SK-N-SH (cell line): ENCODE results near the gene TBC1D1. TPM values are rescaled to one million over a fixed set of nuclear protein-coding genes. Genes with fewer than 3 reads are reported as not detected.

Experiments
- CTCF ChIA-PET: fragments of 300-600, 350-600 bp; formaldehyde crosslinking; extraction: SDS; loops from one replicate; lab custom pipeline; 2021; lab: Yijun Ruan, JAX
- POLR2A ChIA-PET: fragments of 350-600 bp; sonication (Branson Sonifier 250); formaldehyde crosslinking; extraction: SDS; loops from one replicate; lab custom pipeline; 2020; ENCODE audit warnings: antibody characterized with exemption, inconsistent platforms; lab: Yijun Ruan, JAX
- DNase-seq: peaks from one replicate; pipeline ENCODE4 v3.0.0; 2012
- H2AFZ ChIP-seq: fragments of 200-600 bp; sonication (generic); 2 replicates; pipeline ENCODE4 v1.8.1; 2016; ENCODE audit warnings: antibody characterized with exemption, mild to moderate bottlenecking, low read depth
- H3F3A ChIP-seq: fragments of 200-600 bp; sonication (generic); replicated peaks from 2 replicates; pipeline ENCODE3; 2016; ENCODE audit warnings: antibody characterized with exemption, mild to moderate bottlenecking; ENCODE audit not compliant: insufficient read depth
- H3K27ac ChIP-seq, 2 experiments: fragments of 200-500 bp in 1 of 2; fragments of 200-600 bp in 1 of 2; sonication (Bioruptor generic) in 1 of 2; sonication (generic), shearing (Covaris generic) in 1 of 2; 2 replicates each; pipeline versions ENCODE4 v1.5.1 to v1.6.1; 2014 to 2016; ENCODE audit warnings: low read depth in 2 of 2, inconsistent platforms in 1 of 2, low read length in 1 of 2, mild to moderate bottlenecking in 1 of 2, mixed read lengths in 1 of 2
- H3K27me3 ChIP-seq: fragments of 200-600 bp; sonication (generic), shearing (Covaris generic); 2 replicates; pipeline ENCODE4 v1.6.1; 2016; ENCODE audit warnings: mixed run types; ENCODE audit not compliant: insufficient read depth
- H3K36me3 ChIP-seq, 2 experiments: fragments of 200-500 bp in 1 of 2; fragments of 200-600 bp in 1 of 2; sonication (Bioruptor generic) in 1 of 2; sonication (generic) in 1 of 2; replicated peaks in 1 of 2; 2 replicates each; pipeline versions ENCODE3 to v1.5.1; 2014 to 2016; ENCODE audit warnings: low read length in 1 of 2, mild to moderate bottlenecking in 1 of 2; ENCODE audit not compliant: insufficient read depth in 2 of 2, control insufficient read depth in 1 of 2
- H3K4me1 ChIP-seq, 2 experiments: fragments of 200-500 bp in 1 of 2; fragments of 200-600 bp in 1 of 2; sonication (Bioruptor generic) in 1 of 2; sonication (generic), shearing (Covaris generic) in 1 of 2; 2 replicates each; pipeline versions ENCODE4 v1.5.1 to v1.6.1; 2014 to 2016; ENCODE audit warnings: low read depth in 1 of 2, low read length in 1 of 2, mixed run types in 1 of 2; ENCODE audit not compliant: insufficient read depth in 2 of 2, control insufficient read depth in 1 of 2
- H3K4me2 ChIP-seq: fragments of 200-600 bp; sonication (generic), shearing (Covaris generic); 2 replicates; pipeline ENCODE4 v1.6.1; 2017; ENCODE audit warnings: mixed run types
- H3K4me3 ChIP-seq, 2 experiments: fragments of 200-500 bp in 1 of 2; fragments of 200-600 bp in 1 of 2; sonication (Bioruptor generic) in 1 of 2; sonication (generic), shearing (Covaris generic) in 1 of 2; 2 replicates each; pipeline versions ENCODE4 v1.5.1 to v1.8.1; 2014 to 2016; ENCODE audit warnings: low read depth in 2 of 2, inconsistent platforms in 1 of 2, low read length in 1 of 2, mild to moderate bottlenecking in 1 of 2, mixed read lengths in 1 of 2, moderate library complexity in 1 of 2
- H3K79me2 ChIP-seq: fragments of 200-600 bp; sonication (generic); 2 replicates; pipeline ENCODE4 v1.8.1; 2017; ENCODE audit warnings: mild to moderate bottlenecking; ENCODE audit not compliant: insufficient read depth
- H3K9ac ChIP-seq: fragments of 200-600 bp; sonication (generic); 2 replicates; pipeline ENCODE4 v1.6.1; 2017; ENCODE audit warnings: mixed run types
- H3K9me2 ChIP-seq: fragments of 200-600 bp; sonication (generic); 2 replicates; pipeline ENCODE4 v1.6.1; 2017; ENCODE audit warnings: mixed run types
- H3K9me3 ChIP-seq: fragments of 200-600 bp; sonication (generic); 2 replicates; pipeline ENCODE4 v1.6.1; 2017; ENCODE audit warnings: mixed run types, mild to moderate bottlenecking, moderate library complexity
- H4K20me1 ChIP-seq: fragments of 200-600 bp; sonication (generic); 2 replicates; pipeline ENCODE4 v1.6.1; 2017; ENCODE audit warnings: mild to moderate bottlenecking, mixed run types; ENCODE audit not compliant: insufficient read depth
- CHD2 ChIP-seq: fragments of 150-350 bp; IDR thresholded peaks from 2 replicates; pipeline ENCODE4 v1.6.1; 2018; ENCODE audit warnings: low read length; ENCODE audit not compliant: partially characterized antibody
- ELF1 ChIP-seq: IDR thresholded peaks from 2 replicates; pipeline ENCODE4 v1.4.0; 2012
- FOXJ3 ChIP-seq: sonication (generic); formaldehyde crosslinking; IDR thresholded peaks from 2 replicates; pipeline ENCODE4 v1.5.1; 2020; ENCODE audit warnings: mild to moderate bottlenecking, missing genetic modification reagents
- FOXM1 ChIP-seq: IDR thresholded peaks from 2 replicates; pipeline ENCODE4 v1.4.0; 2012; ENCODE audit warnings: low read depth, mild to moderate bottlenecking
- GATA2 ChIP-seq: sonication (generic); formaldehyde crosslinking; IDR thresholded peaks from 2 replicates; pipeline ENCODE4 v1.5.0; 2020; ENCODE audit warnings: mild to moderate bottlenecking, missing genetic modification reagents
- MEF2A ChIP-seq: IDR thresholded peaks from 2 replicates; pipeline ENCODE4 v1.4.0; 2012; ENCODE audit warnings: low read depth, borderline replicate concordance
- MXI1 ChIP-seq: IDR thresholded peaks from 2 replicates; pipeline ENCODE4 v1.6.1; 2012; ENCODE audit warnings: mild to moderate bottlenecking, low read depth, low read length, improper control_type of control experiment
- NFIC ChIP-seq: IDR thresholded peaks from 2 replicates; pipeline ENCODE4 v1.4.0; 2012; ENCODE audit warnings: borderline replicate concordance
- POLR2AphosphoS5 ChIP-seq: IDR thresholded peaks from 2 replicates; pipeline ENCODE4 v1.6.1; 2012; ENCODE audit warnings: low read depth, low read length
- RCOR1 ChIP-seq: fragments of 150-350 bp; IDR thresholded peaks from 2 replicates; pipeline ENCODE4 v1.6.1; 2017; ENCODE audit warnings: antibody characterized with exemption, low read length
- RXRA ChIP-seq: IDR thresholded peaks from 2 replicates; pipeline ENCODE4 v1.4.0; 2012; ENCODE audit warnings: low read depth, mild to moderate bottlenecking, borderline replicate concordance
- SIN3A ChIP-seq: IDR thresholded peaks from 2 replicates; pipeline ENCODE4 v1.6.1; 2012; ENCODE audit warnings: low read depth, mild to moderate bottlenecking, low read length, moderate library complexity, borderline replicate concordance
- SMC3 ChIP-seq: IDR thresholded peaks from 2 replicates; pipeline ENCODE4 v1.6.1; 2012; ENCODE audit warnings: low read depth, low read length, improper control_type of control experiment
- TAF1 ChIP-seq: IDR thresholded peaks from 2 replicates; pipeline ENCODE4 v1.6.1; 2012; ENCODE audit warnings: low read depth, mild to moderate bottlenecking, low read length, moderate library complexity, borderline replicate concordance
- TCF12 ChIP-seq: IDR thresholded peaks from 2 replicates; pipeline ENCODE4 v1.4.0; 2012
- TEAD4 ChIP-seq: IDR thresholded peaks from 2 replicates; pipeline ENCODE4 v1.4.0; 2012; ENCODE audit warnings: mild to moderate bottlenecking, borderline replicate concordance; ENCODE audit not compliant: insufficient read depth
- YY1 ChIP-seq: IDR thresholded peaks from 2 replicates; pipeline ENCODE4 v1.4.0; 2012; ENCODE audit warnings: low read depth, mild to moderate bottlenecking
- WGBS: methylation state at CpG from one replicate; pipeline ENCODE4 v1.1.6; 2017; ENCODE audit warnings: low lambda C conversion rate; 5-methylcytosine and 5-hydroxymethylcytosine counted together
- polyA plus RNA-seq, 3 experiments: library from polyadenylated mRNA; depleted of rRNA; stranded (reverse); fragments of >200 nt; gene quantifications; 2 replicates each; pipeline ENCODE4 v1.2.3, GENCODE V29; 2012
- TF ChIP-seq, protein P1 (sequence below): IDR thresholded peaks from 2 replicates; pipeline ENCODE4; 2012
- TF ChIP-seq, protein P2 (sequence below): fragments of 150-350 bp; IDR thresholded peaks from 2 replicates; pipeline ENCODE4 v1.6.1; 2016; ENCODE audit warnings: mild to moderate bottlenecking, low read depth, low read length
- TF ChIP-seq, protein P3 (sequence below): IDR thresholded peaks from 2 replicates; pipeline ENCODE4 v1.6.1; 2012; ENCODE audit warnings: mild to moderate bottlenecking, low read depth, low read length, moderate library complexity

The TBC1D1 gene
- polyA plus RNA-seq, 1 of the 3 experiments (the other 2 are of a cell fraction): 29.8 TPM

DNA sequence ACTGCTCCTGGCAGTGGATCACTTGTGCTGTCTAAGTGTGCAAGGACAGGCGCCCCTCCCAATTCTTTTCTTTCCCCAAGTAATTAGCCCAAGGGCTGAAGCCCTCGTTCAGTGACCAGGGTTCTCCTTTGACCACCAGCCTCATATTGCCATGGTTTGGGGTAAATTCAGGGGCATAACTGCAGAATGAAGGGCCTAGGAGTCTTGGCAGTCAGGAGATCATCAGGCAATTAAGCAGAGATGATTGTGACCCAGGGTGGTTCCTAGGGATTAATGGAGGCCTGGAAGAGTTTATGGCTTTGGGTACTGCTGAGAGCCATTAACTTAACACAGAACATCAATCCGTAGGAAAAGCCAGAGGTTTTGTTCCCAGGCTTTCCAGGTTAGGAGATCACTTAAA is 240.0 kb downstream of the TBC1D1 start:
- Histone ChIP-seq H3K4me1 (peaks cover 8 to 11% of the 10 kb centered on the region in 2 experiments; a peak in 2 of 4 replicates), H2AFZ (no peak overlapping the region), H4K20me1 (no peaks in the 10 kb centered on the region), H3K4me2 (no peak overlapping the region), H3K9me3 (no peaks in the 10 kb centered on the region), H3K79me2 (no peaks in the 10 kb centered on the region), H3K9ac (no peak overlapping the region), H3K9me2 (no peaks in the 10 kb centered on the region), H3F3A (peaks cover 6% of the 10 kb centered on the region), H3K36me3 (peaks cover 7 to 10% of the 10 kb centered on the region in 2 experiments), H3K27me3 (no peaks in the 10 kb centered on the region), H3K4me3 (no peak overlapping the region), H3K27ac (no peak overlapping the region)
- TF ChIP-seq RXRA (no peak), SIN3A (no peak), ELF1 (no peak), TEAD4 (no peak)
- TF ChIP-seq, protein P1, sequence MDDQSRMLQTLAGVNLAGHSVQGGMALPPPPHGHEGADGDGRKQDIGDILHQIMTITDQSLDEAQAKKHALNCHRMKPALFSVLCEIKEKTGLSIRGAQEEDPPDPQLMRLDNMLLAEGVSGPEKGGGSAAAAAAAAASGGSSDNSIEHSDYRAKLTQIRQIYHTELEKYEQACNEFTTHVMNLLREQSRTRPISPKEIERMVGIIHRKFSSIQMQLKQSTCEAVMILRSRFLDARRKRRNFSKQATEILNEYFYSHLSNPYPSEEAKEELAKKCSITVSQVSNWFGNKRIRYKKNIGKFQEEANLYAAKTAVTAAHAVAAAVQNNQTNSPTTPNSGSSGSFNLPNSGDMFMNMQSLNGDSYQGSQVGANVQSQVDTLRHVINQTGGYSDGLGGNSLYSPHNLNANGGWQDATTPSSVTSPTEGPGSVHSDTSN: no peak
- TF ChIP-seq, protein P2, sequence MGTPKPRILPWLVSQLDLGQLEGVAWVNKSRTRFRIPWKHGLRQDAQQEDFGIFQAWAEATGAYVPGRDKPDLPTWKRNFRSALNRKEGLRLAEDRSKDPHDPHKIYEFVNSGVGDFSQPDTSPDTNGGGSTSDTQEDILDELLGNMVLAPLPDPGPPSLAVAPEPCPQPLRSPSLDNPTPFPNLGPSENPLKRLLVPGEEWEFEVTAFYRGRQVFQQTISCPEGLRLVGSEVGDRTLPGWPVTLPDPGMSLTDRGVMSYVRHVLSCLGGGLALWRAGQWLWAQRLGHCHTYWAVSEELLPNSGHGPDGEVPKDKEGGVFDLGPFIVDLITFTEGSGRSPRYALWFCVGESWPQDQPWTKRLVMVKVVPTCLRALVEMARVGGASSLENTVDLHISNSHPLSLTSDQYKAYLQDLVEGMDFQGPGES: no peak
- WGBS: 94% methylated on average over 3 of the region's 3 CpGs
- no peak for DNase-seq
- CTCF ChIA-PET: interaction anchor here (1.3 to 1.5 kb wide), 2 partner anchors 11 to 36 kb away, joined by 3 to 4 read pairs; no protein-coding TSS in a partner anchor
- POLR2A ChIA-PET: no interaction called here

DNA sequence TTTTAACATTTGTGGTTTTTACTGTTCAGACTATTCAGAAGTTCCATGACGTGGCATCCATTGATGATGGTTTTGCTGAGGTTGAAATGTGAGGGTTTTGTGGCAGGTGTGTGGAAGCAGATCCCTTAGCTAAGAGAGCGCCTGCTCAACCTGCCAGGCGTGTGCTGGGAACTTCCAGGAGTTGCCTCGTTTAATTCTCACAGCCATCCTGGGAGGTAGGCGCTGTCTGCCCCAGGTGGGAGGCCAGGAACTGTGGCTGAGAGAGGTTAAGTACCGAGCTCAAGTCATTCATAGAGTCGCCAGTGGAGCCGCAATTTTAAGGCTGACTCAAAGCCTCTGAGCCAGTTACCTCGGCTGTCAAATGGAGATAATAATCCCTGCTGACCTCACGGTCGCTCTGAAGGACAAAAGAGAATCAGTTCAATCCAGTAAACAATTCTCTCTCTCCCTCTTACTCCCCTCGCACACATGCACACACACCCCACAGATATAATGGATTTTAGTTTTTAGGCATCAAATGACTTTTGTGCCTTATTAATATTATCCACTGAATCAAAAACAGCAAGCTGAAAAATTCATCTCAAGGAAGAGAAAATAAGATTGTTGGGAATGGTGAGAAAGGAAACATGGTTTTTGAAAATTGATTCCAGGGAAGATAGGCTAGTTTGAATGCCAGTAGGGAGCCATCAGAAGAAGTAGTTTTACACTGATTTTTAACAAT is 240.6 kb downstream of the TBC1D1 start:
- no peak overlapping the region for H2AFZ ChIP-seq
- peaks cover 6% of the 10 kb centered on the region for H3F3A ChIP-seq
- H3K9me2 ChIP-seq: no peaks in the 10 kb centered on the region
- peaks cover 7 to 10% of the 10 kb centered on the region in 2 experiments for H3K36me3 ChIP-seq
- 86% methylated on average over 10 of the region's 12 CpGs for WGBS
- H4K20me1 ChIP-seq: no peaks in the 10 kb centered on the region
- CTCF ChIA-PET: interaction anchor here (1.3 to 1.5 kb wide), 2 partner anchors 12 to 37 kb away, joined by 3 to 4 read pairs; no protein-coding TSS in a partner anchor
- H3K4me3 ChIP-seq: no peak overlapping the region
- H3K4me1 ChIP-seq: peaks cover 8 to 11% of the 10 kb centered on the region in 2 experiments; a peak in 2 of 4 replicates
- no peaks in the 10 kb centered on the region for H3K79me2 ChIP-seq
- no peaks in the 10 kb centered on the region for H3K9me3 ChIP-seq
- no peak overlapping the region; the same call in 1 of the 2 replicates for H3K4me2 ChIP-seq
- H3K9ac ChIP-seq: no peak overlapping the region
- POLR2A ChIA-PET: no interaction called here
- H3K27ac ChIP-seq: peak overlapping the region; percentile 1 to 49; a peak in 3 of 4 replicates
- H3K27me3 ChIP-seq: no peaks in the 10 kb centered on the region
- no peak for DNase-seq
- no peak for TF ChIP-seq FOXM1
- TF ChIP-seq POLR2AphosphoS5: no peak
- TF ChIP-seq NFIC: no peak
- TF ChIP-seq SMC3: no peak
- no peak for TF ChIP-seq GATA2 (CRISPR knock-in tag)
- no peak for TF ChIP-seq RCOR1
- TF ChIP-seq MXI1: no peak
- TF ChIP-seq TAF1: no peak
- TF ChIP-seq, protein P3, sequence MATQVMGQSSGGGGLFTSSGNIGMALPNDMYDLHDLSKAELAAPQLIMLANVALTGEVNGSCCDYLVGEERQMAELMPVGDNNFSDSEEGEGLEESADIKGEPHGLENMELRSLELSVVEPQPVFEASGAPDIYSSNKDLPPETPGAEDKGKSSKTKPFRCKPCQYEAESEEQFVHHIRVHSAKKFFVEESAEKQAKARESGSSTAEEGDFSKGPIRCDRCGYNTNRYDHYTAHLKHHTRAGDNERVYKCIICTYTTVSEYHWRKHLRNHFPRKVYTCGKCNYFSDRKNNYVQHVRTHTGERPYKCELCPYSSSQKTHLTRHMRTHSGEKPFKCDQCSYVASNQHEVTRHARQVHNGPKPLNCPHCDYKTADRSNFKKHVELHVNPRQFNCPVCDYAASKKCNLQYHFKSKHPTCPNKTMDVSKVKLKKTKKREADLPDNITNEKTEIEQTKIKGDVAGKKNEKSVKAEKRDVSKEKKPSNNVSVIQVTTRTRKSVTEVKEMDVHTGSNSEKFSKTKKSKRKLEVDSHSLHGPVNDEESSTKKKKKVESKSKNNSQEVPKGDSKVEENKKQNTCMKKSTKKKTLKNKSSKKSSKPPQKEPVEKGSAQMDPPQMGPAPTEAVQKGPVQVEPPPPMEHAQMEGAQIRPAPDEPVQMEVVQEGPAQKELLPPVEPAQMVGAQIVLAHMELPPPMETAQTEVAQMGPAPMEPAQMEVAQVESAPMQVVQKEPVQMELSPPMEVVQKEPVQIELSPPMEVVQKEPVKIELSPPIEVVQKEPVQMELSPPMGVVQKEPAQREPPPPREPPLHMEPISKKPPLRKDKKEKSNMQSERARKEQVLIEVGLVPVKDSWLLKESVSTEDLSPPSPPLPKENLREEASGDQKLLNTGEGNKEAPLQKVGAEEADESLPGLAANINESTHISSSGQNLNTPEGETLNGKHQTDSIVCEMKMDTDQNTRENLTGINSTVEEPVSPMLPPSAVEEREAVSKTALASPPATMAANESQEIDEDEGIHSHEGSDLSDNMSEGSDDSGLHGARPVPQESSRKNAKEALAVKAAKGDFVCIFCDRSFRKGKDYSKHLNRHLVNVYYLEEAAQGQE: no peak
- TF ChIP-seq TCF12: no peak
- TF ChIP-seq YY1: no peak
- TF ChIP-seq CHD2: no peak
- no peak for TF ChIP-seq FOXJ3 (CRISPR knock-in tag)
- TF ChIP-seq, protein P1: no peak
- no peak for TF ChIP-seq MEF2A
